ENCODE results near the gene CD81. TPM values are rescaled to one million over a fixed set of nuclear protein-coding genes. Genes with fewer than 3 reads are reported as not detected.

Gene CD81
- total RNA-seq, 2 experiments from 2014 or later = 181 to 183 TPM

DNA sequence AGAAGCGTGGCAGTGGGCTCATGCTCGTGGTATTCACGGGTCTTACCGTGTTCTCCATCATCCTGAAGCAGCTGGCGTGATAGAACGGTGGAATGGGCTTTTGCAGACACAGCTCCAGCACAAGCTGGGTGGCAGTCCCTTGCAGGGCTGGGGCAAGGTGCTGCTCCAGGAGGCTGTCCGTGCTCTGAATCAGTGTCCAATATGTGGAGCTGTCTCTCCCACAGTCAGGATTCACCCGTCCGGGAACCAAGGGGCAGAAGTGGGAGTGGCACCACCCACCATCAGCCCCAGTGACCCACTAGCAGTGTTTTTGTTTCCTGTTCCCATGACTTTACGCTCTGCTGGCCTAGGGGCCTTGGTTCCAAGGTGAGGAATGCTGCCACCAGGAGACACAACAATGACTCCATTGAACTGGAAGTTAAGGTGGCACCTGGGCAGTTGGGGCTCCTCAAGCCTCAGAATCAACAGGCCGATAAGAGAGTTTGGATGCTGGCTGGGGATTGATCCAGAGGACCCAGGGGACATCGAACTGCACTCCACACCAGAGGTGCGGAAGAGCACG lies 16.9 kb upstream of the CD81 start:
- DNase-seq (no peak), ATAC-seq (ENCODE audit: poor library complexity) (no peak)
- H3K27ac Mint-ChIP-seq = no peak overlapping the region
- ChIA-PET POLR2A (no interaction called here), CTCF (no interaction called here)
- no peaks in the 10 kb centered on the region for H3K4me1 Mint-ChIP-seq (ENCODE audit: low read depth)
- Histone ChIP-seq H3K4me1 (ENCODE audit: insufficient read depth, low read length) (no peaks in the 10 kb centered on the region), H3K27ac (ENCODE audit: low read depth in 1 of 2, low read length in 2 of 2) (no peak overlapping the region), H3K4me3 (ENCODE audit: low read length) (no peak overlapping the region), H3K36me3 (ENCODE audit: insufficient read depth, low read length) (no peaks in the 10 kb centered on the region), H3K9me3 (ENCODE audit: control insufficient read depth in 1 of 2, insufficient read depth in 1 of 2, low read length in 2 of 2) (no peaks in the 10 kb centered on the region), H3K27me3 (ENCODE audit: control insufficient read depth in 1 of 2, insufficient read depth in 2 of 2, low read length in 2 of 2) (no peaks in the 10 kb centered on the region)
- H3K9me3 Mint-ChIP-seq = no peaks in the 10 kb centered on the region
- TF ChIP-seq, protein P1, sequence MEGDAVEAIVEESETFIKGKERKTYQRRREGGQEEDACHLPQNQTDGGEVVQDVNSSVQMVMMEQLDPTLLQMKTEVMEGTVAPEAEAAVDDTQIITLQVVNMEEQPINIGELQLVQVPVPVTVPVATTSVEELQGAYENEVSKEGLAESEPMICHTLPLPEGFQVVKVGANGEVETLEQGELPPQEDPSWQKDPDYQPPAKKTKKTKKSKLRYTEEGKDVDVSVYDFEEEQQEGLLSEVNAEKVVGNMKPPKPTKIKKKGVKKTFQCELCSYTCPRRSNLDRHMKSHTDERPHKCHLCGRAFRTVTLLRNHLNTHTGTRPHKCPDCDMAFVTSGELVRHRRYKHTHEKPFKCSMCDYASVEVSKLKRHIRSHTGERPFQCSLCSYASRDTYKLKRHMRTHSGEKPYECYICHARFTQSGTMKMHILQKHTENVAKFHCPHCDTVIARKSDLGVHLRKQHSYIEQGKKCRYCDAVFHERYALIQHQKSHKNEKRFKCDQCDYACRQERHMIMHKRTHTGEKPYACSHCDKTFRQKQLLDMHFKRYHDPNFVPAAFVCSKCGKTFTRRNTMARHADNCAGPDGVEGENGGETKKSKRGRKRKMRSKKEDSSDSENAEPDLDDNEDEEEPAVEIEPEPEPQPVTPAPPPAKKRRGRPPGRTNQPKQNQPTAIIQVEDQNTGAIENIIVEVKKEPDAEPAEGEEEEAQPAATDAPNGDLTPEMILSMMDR (IDR thresholded peaks at IDR 0.05) = no peak
- intact Hi-C loops (cut with DNase I, micrococcal nuclease) = no loop called here
- no peaks in the 10 kb centered on the region for H3K36me3 Mint-ChIP-seq (ENCODE audit: low read depth)
- H3K4me3 Mint-ChIP-seq = no peak overlapping the region
- H3K27me3 Mint-ChIP-seq = no peaks in the 10 kb centered on the region

DNA sequence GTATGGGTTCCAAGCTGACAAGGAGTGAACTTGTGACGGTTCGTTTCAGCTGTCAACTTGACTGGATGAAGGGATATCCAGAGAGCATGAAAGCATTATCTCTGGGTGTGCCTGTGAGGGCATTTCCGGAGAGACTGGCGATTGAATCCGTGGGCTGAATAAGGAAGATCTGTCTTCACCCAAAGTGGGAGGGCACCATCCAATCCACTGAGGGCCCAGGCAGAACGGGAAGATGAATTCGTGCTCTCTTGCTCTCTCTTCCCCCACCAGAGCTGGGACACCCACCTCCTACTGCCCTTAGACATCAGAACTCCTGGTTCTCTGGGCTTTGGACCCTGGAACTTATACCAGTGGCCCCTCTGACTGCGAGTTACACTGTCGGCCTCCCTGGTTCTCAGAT lies 15.5 kb upstream of the CD81 start:
- ATAC-seq (ENCODE audit: poor library complexity) (no peak), DNase-seq (no peak)
- Mint-ChIP-seq H3K27ac (no peak overlapping the region), H3K9me3 (no peaks in the 10 kb centered on the region), H3K27me3 (no peaks in the 10 kb centered on the region), H3K4me3 (no peak overlapping the region), H3K4me1 (ENCODE audit: low read depth) (no peaks in the 10 kb centered on the region), H3K36me3 (ENCODE audit: low read depth) (no peaks in the 10 kb centered on the region)
- Histone ChIP-seq H3K36me3 (ENCODE audit: insufficient read depth, low read length) (no peaks in the 10 kb centered on the region), H3K27me3 (ENCODE audit: control insufficient read depth in 1 of 2, insufficient read depth in 2 of 2, low read length in 2 of 2) (no peaks in the 10 kb centered on the region), H3K4me1 (ENCODE audit: insufficient read depth, low read length) (no peaks in the 10 kb centered on the region), H3K4me3 (ENCODE audit: low read length) (no peak overlapping the region), H3K9me3 (ENCODE audit: control insufficient read depth in 1 of 2, insufficient read depth in 1 of 2, low read length in 2 of 2) (no peaks in the 10 kb centered on the region), H3K27ac (ENCODE audit: low read depth in 1 of 2, low read length in 2 of 2) (no peak overlapping the region)
- intact Hi-C loops (cut with DNase I, micrococcal nuclease) = no loop called here
- POLR2A ChIA-PET = no interaction called here
- TF ChIP-seq, protein P1 (IDR thresholded peaks at IDR 0.05) = no peak
- CTCF ChIA-PET = no interaction called here

DNA sequence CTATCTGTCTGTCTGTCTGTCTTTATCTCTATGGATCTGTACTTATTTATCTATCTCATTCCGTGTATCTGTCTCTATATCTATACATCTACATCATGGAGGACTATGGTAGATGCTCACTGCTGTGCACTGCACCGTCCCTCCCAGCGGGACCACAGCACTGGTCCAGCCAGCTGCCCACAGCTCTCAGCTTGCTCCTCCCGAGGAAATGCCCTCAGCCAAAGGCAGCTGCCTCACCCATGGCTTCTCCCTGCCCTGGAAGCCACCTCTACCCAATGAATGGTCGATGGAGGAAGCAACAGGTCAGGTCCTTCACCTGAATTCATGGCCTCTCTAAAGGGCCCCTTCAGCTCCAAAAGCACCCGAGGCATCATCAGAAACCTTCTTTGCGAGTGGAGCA lies 14.7 kb upstream of the CD81 start:
- TF ChIP-seq, protein P1 (IDR thresholded peaks at IDR 0.05) = no peak
- H3K27ac Mint-ChIP-seq = no peak overlapping the region

More for the DNA sequence above, 14.7 kb upstream of the CD81 start:
- no peak overlapping the region for H3K27ac ChIP-seq (ENCODE audit: low read depth in 1 of 2, low read length in 2 of 2)
- no peaks in the 10 kb centered on the region for H3K4me1 ChIP-seq (ENCODE audit: insufficient read depth, low read length)
- ChIA-PET POLR2A (no interaction called here), CTCF (no interaction called here)
- H3K9me3 ChIP-seq (ENCODE audit: control insufficient read depth in 1 of 2, insufficient read depth in 1 of 2, low read length in 2 of 2) = no peaks in the 10 kb centered on the region
- H3K27me3 ChIP-seq (ENCODE audit: control insufficient read depth in 1 of 2, insufficient read depth in 2 of 2, low read length in 2 of 2) = no peaks in the 10 kb centered on the region
- intact Hi-C loops (cut with DNase I, micrococcal nuclease) = no loop called here
- Mint-ChIP-seq H3K4me3 (no peak overlapping the region), H3K27me3 (no peaks in the 10 kb centered on the region), H3K4me1 (ENCODE audit: low read depth) (no peaks in the 10 kb centered on the region), H3K9me3 (no peaks in the 10 kb centered on the region), H3K36me3 (ENCODE audit: low read depth) (no peaks in the 10 kb centered on the region)
- no peak for DNase-seq
- H3K4me3 ChIP-seq (ENCODE audit: low read length) = no peak overlapping the region
- no peak for ATAC-seq (ENCODE audit: poor library complexity)
- no peaks in the 10 kb centered on the region for H3K36me3 ChIP-seq (ENCODE audit: insufficient read depth, low read length)
